Measurements from ENCODE around the gene RPL10A.
"Not testable (repeated sequence)": the region's sequence is repeated elsewhere in the genome, so short reads cannot be mapped to it uniquely, and the experiment has no call there.

RPL10A gene

DNA sequence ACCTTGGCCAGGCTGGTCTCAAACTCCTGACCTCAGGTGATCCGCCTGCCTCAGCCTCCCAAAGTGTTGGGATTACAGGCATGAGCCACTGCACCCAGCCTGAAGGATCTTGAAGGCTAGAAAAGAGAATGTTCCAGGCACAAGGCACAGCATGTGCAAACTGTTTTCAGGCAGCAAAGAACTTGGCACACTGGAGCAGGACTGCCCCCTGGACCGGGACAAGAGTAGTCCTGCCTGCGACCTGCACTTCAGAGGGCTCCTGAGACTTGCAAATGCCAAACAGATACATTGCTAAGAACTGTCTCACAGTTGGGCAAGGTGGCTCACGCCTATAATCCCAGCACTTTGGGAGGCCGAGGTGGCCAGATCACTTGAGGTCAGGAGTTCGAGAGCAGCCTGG lies 47.7 kb downstream of the RPL10A start:
- not testable (repeated sequence) for DNase-seq

DNA sequence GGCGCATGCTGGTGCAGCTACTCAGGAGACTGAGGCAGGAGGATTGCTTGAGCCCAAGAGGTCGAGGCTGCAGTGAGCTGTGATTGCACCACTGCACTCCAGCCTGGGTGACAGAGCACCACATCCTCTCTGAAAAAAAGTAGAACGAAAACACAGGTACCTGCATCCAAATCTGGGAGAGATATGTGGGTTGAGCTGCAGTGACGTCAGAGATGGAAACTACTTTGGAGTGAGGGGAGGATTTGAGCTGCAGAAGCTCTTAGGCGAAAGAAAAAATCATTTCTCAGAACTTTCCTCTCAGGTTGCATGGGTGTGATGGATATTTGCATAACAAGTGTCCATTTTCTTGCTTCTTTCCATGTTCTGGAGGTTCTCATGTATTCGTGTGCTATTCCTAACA lies 48.5 kb downstream of the RPL10A start:
- DNase-seq: no peak

DNA sequence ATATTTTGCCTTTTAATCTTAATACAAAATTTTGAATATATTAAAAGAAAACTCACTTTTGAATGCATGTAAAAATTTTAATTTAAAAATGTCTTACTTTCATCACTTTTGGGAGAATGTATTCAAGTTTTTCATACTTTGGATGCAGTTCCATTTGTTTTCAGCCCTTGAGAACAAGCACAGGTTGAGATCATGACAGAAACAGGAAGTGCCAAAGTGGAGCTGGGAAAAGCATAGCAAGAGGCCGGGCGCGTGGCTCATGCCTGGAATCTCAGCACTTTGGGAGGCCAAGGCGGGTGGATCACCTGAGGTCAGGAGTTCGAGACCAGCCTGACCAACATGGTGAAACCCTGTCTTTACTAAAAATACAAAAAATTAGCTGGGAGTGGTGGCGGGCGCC lies 49.8 kb downstream of the RPL10A start:
- not testable (repeated sequence) for DNase-seq

DNA sequence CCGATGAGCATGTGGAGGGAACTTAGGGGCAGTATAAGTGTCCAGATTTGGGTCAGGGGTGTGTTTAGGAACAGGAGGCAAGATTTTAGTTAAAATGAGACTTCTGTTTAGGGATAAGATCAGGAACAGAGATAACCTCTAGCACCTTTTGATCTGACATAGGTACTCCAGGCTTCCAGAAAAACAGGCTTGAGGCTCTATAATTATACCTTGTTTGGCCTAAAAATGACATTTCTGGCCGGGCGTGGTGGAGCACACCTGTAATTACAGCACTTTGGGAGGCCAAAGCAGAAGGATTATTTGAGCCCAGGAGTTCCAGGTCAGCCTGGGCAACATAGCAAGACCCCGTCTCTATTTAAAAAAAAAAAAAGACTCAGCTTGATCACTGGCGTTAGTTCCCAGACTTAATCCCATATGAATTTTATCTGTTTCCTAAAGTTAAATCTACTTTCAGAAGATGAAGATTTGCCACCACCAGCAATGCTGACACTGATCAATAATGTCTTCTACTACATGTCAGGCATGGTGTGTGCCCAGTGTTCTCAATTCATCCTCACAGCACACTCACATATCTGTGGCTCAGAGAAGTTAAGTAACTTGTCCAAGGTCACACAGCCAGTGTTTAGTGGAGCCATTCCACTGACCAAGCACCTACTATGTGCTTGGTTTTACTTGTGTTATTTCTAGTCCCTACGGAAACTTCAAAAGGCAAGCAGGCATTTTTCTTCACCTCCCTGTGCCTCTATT lies 50.5 kb downstream of the RPL10A start:
- DNase-seq: no peak

DNA sequence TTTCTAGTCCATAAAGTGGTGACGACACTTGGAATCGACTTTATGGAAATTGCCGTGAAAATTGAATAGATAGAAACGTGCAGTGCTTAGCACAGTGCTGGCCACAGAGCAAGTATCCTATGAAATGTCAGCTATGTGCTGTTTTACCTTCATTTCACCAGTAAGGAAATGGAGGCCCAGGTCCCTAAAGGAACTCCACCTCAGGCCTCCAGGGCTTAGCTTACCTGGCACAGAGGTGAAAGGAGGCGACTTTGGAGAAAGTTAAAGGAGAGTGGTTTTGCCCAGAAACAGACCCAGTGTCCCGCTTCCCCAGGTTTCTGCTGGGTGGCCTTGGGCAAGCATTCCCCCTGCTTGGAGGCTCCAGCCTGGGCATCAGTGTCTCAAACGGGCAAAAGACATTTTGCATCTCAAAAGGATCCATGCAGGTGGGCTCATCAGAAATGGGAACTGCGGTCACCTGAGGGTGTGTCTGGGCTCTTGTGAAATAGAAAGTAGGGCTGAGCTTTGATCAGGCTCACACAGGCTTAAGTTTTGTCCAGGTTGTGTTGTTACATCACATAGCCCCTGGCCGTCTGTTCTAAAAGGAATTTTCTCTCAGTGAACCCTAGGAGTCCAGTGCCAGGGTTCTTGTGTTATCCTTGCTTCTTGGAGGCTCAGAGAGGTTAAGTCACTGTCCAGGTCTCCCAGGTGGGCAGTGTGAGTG lies 51.3 kb downstream of the RPL10A start:
- DNase-seq: no peak
